Mesenchymal stem cell (in vitro differentiated cells and primary cell): ENCODE results near the gene INPP4A.

Experiments used
- DNase-seq: peaks from one replicate; pipeline ENCODE4 v3.0.0-alpha.2; 2013
- H2AFZ ChIP-seq: one replicate; pipeline ENCODE4 v1.6.1; 2013; ENCODE audit warnings: low read depth, mild to moderate bottlenecking, control low read depth, inconsistent platforms, low read length, moderate library complexity
- H2AK5ac ChIP-seq: 2 replicates; pipeline ENCODE4 v1.6.1; 2013; ENCODE audit warnings: low read length, moderate library complexity, mild to moderate bottlenecking, inconsistent platforms; ENCODE audit not compliant: severe bottlenecking
- H2BK120ac ChIP-seq: one replicate; pipeline ENCODE4 v1.6.1; 2013; ENCODE audit warnings: low read depth, mild to moderate bottlenecking, inconsistent platforms, low read length, moderate library complexity
- H2BK12ac ChIP-seq, 2 experiments: one replicate each; pipeline ENCODE4 v1.6.1; 2013; ENCODE audit warnings: inconsistent platforms in 2 of 2, low read length in 2 of 2, mild to moderate bottlenecking in 2 of 2, moderate library complexity in 2 of 2, control low read depth in 1 of 2
- H2BK15ac ChIP-seq: one replicate; pipeline ENCODE4 v1.6.1; 2013; ENCODE audit warnings: mild to moderate bottlenecking, low read depth, inconsistent platforms; ENCODE audit not compliant: poor library complexity, severe bottlenecking
- H2BK5ac ChIP-seq: 2 replicates; pipeline ENCODE4 v1.6.1; 2013; ENCODE audit warnings: low read depth, mild to moderate bottlenecking, low read length, control low read depth, inconsistent platforms; ENCODE audit not compliant: poor library complexity, severe bottlenecking
- H3K14ac ChIP-seq, 2 experiments: one replicate each; pipeline ENCODE4 v1.6.1; 2013; ENCODE audit warnings: inconsistent platforms in 2 of 2, low read length in 2 of 2, control low read depth in 1 of 2, mild to moderate bottlenecking in 1 of 2, moderate library complexity in 1 of 2
- H3K18ac ChIP-seq, 2 experiments: one replicate each; pipeline ENCODE4 v1.6.1; 2013; ENCODE audit warnings: inconsistent platforms in 2 of 2, low read length in 2 of 2, control low read depth in 1 of 2, low read depth in 1 of 2, mild to moderate bottlenecking in 1 of 2
- H3K23ac ChIP-seq, 2 experiments: one replicate each; pipeline ENCODE4 v1.6.1; 2013; ENCODE audit warnings: inconsistent platforms in 2 of 2, low read length in 2 of 2, mild to moderate bottlenecking in 2 of 2, moderate library complexity in 2 of 2, control low read depth in 1 of 2
- H3K27ac ChIP-seq: 2 replicates; pipeline ENCODE4 v1.5.1; 2013; ENCODE audit warnings: mild to moderate bottlenecking, moderate library complexity, low read length, control low read depth, inconsistent platforms; ENCODE audit not compliant: poor library complexity, severe bottlenecking
- H3K27me3 ChIP-seq, 2 experiments: 2 replicates each; pipeline versions ENCODE4 v1.6.1 to v1.7.0; 2013; ENCODE audit warnings: low read length in 2 of 2, mild to moderate bottlenecking in 2 of 2, moderate library complexity in 2 of 2, control low read depth in 1 of 2, inconsistent platforms in 1 of 2; ENCODE audit not compliant: control insufficient read depth in 1 of 2, insufficient read depth in 1 of 2
- H3K36me3 ChIP-seq, 2 experiments: 2 replicates each; pipeline versions ENCODE4 v1.6.1 to v1.7.0; 2013; ENCODE audit warnings: low read length in 2 of 2, control low read depth in 1 of 2, inconsistent platforms in 1 of 2, low read depth in 1 of 2, mild to moderate bottlenecking in 1 of 2; ENCODE audit not compliant: insufficient read depth in 2 of 2, control insufficient read depth in 1 of 2
- H3K4ac ChIP-seq, 2 experiments: one replicate each; pipeline ENCODE4 v1.6.1; 2013; ENCODE audit warnings: inconsistent platforms in 2 of 2, low read length in 2 of 2, mild to moderate bottlenecking in 2 of 2, moderate library complexity in 2 of 2, control low read depth in 1 of 2, low read depth in 1 of 2
- H3K4me1 ChIP-seq: 2 replicates; pipeline ENCODE4 v1.6.1; 2013; ENCODE audit warnings: low read depth, low read length, control low read depth; ENCODE audit not compliant: control insufficient read depth, insufficient read depth
- H3K4me2 ChIP-seq: 2 replicates; pipeline ENCODE4 v1.6.1; 2013; ENCODE audit warnings: low read length, mild to moderate bottlenecking, inconsistent platforms; ENCODE audit not compliant: poor library complexity, severe bottlenecking
- H3K4me3 ChIP-seq, 2 experiments: 2 replicates each; pipeline versions ENCODE4 v1.5.1 to v1.7.0; 2013; ENCODE audit warnings: low read length in 2 of 2, mild to moderate bottlenecking in 2 of 2, control low read depth in 1 of 2, low read depth in 1 of 2; ENCODE audit not compliant: insufficient read depth in 1 of 2
- H3K79me1 ChIP-seq: replicated peaks from 2 replicates; pipeline ENCODE4 v1.6.1; 2013; ENCODE audit warnings: mild to moderate bottlenecking, control low read depth, low read length, inconsistent platforms; ENCODE audit not compliant: poor library complexity, severe bottlenecking
- H3K9ac ChIP-seq: 2 replicates; pipeline ENCODE4 v1.7.0; 2013; ENCODE audit warnings: mild to moderate bottlenecking, low read length, moderate library complexity
- H3K9me3 ChIP-seq: 2 replicates; pipeline ENCODE4 v1.7.0; 2013; ENCODE audit warnings: mild to moderate bottlenecking, low read length; ENCODE audit not compliant: control insufficient read depth
- H4K8ac ChIP-seq: one replicate; pipeline ENCODE4 v1.6.1; 2013; ENCODE audit warnings: inconsistent platforms, mild to moderate bottlenecking, low read length, moderate library complexity
- H4K91ac ChIP-seq: one replicate; pipeline ENCODE4 v1.6.1; 2013; ENCODE audit warnings: mild to moderate bottlenecking, low read length, inconsistent platforms
- WGBS: methylation state at CpG from one replicate; pipeline ENCODE4 v1.1.7; 2013; ENCODE audit warnings: mixed read lengths; 5-methylcytosine and 5-hydroxymethylcytosine counted together

The INPP4A gene

DNA sequence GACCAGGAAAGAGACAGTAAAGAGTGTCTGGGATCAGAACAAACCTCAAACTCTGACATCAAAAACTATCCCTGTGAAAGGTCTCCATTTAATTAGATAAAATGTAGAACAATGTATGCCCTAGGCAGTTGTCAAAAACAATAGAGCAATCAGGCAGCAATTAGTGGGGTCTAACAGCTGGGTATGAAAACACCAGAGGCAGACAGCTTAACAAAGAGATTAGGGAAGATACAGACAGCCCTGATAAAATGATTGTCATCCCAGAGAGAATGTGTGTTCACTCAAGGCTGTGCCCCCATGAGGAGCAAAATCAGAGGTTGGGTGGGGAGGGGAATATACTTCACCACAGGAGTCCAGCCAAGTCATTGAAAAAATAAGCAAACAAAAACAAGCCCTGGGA lies 50.0 kb downstream of the INPP4A start:
- no peak overlapping the region for H3K4me2 ChIP-seq
- no peaks in the 10 kb centered on the region for H3K27me3 ChIP-seq
- no peak overlapping the region for H3K14ac ChIP-seq
- no peaks in the 10 kb centered on the region for H3K4me1 ChIP-seq
- no peak overlapping the region for H2BK15ac ChIP-seq
- H3K4me3 ChIP-seq, result no peak overlapping the region
- H3K9me3 ChIP-seq, result no peaks in the 10 kb centered on the region
- H3K79me1 ChIP-seq, result peaks cover 28% of the 10 kb centered on the region
- no peak for DNase-seq
- no peak overlapping the region for H2AK5ac ChIP-seq
- no peak overlapping the region for H4K91ac ChIP-seq
- no peak overlapping the region for H3K18ac ChIP-seq
- no peak overlapping the region for H2BK120ac ChIP-seq
- no peak overlapping the region for H3K9ac ChIP-seq
- no peak overlapping the region for H2BK12ac ChIP-seq
- no peak overlapping the region for H3K23ac ChIP-seq
- no peak overlapping the region for H3K27ac ChIP-seq
- peaks cover 0 to 2% of the 10 kb centered on the region in 2 experiments for H3K36me3 ChIP-seq
- H2BK5ac ChIP-seq, result no peak overlapping the region
- H2AFZ ChIP-seq, result no peak overlapping the region
- no peak overlapping the region for H3K4ac ChIP-seq
- H4K8ac ChIP-seq, result no peak overlapping the region

DNA sequence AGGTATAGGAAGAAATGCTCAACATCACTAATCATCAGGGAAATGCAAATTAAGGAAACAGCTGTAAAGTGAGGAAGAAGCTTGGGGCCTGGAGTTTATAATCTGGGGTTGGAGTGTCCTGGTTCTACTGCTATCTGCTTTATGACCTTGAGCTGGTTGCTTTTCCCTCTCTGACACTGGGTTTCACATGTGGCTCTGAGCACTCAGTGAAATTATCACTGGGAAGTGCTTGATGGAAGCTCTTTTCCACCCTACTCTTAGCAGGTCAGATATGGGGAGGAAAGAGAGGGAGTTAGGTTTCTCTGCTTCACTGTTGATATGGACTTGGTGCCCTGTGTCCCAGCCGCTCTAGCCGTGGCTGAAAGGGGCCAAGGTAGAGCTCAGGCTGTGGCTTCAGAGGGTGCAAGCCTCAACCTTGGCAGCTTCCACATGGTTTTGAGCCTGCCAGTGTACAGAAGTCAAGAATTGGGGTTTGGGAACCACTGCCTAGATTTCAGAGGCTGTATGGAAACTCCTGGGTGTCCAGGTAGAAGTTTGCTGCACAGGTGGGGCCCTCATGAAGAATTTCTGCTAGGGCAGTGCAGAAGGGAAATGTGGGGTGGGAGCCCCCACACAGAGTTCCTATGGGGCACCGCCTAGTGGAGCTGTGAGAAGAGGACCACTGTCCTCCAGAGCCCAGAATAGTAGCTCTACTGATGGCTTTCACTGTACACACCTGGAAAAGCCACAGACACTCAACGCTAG lies 52.3 kb downstream of the INPP4A start:
- 89% methylated on average over 4 of the region's 4 CpGs for WGBS
- no peaks in the 10 kb centered on the region for H3K9me3 ChIP-seq
- no peak overlapping the region for H3K4ac ChIP-seq
- H3K27ac ChIP-seq, result no peak overlapping the region
- no peak overlapping the region for H3K18ac ChIP-seq
- H4K91ac ChIP-seq, result no peak overlapping the region
- H3K14ac ChIP-seq, result no peak overlapping the region
- H3K36me3 ChIP-seq, result no peaks in the 10 kb centered on the region
- H3K27me3 ChIP-seq, result no peaks in the 10 kb centered on the region
- no peak overlapping the region for H3K4me2 ChIP-seq
- no peak overlapping the region for H2AFZ ChIP-seq
- H2AK5ac ChIP-seq, result no peak overlapping the region
- no peak for DNase-seq
- no peaks in the 10 kb centered on the region for H3K4me1 ChIP-seq
- H2BK15ac ChIP-seq, result no peak overlapping the region
- H3K79me1 ChIP-seq, result peaks cover 27% of the 10 kb centered on the region
- no peak overlapping the region for H2BK120ac ChIP-seq
- no peak overlapping the region for H2BK12ac ChIP-seq
- no peak overlapping the region for H2BK5ac ChIP-seq
- H3K23ac ChIP-seq, result no peak overlapping the region
- H4K8ac ChIP-seq, result no peak overlapping the region
- no peak overlapping the region for H3K4me3 ChIP-seq
- no peak overlapping the region for H3K9ac ChIP-seq

DNA sequence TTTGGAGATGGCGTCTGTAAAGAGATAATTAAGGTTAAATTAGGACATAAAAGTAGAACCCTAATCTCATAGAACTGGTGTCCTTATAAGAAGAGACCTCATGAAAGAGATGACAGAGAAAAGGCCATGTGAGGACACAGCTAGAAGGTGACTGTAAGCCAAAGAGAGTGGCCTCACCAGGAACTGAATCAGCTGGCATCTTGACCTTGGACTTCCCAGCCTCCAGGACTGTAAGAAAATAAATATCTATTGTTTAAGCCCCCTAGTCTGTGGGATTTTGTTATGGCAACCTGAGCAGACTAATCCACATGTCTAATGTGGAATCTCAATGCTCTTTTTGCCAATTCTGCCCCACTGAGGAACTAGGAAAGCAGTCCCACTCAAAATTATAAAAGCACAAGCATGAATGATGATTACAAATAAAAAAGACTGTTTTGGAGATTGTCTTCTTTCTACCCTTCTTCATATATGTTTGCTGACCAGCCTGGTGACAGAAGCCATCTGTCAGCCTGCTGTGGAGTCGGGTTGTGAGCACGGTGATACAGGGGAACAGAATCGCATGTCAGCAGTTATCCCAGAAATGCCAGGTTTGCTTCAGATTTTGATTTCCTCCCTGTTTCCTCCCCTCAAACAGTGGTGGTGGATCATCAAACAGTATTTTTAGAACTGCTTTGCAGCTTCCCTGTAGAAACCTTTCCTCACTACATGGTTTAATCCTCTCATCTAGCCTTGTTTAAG lies 54.2 kb downstream of the INPP4A start:
- Histone ChIP-seq H3K4me3 (no peak overlapping the region), H2BK12ac (no peak overlapping the region), H4K8ac (no peak overlapping the region)

DNA sequence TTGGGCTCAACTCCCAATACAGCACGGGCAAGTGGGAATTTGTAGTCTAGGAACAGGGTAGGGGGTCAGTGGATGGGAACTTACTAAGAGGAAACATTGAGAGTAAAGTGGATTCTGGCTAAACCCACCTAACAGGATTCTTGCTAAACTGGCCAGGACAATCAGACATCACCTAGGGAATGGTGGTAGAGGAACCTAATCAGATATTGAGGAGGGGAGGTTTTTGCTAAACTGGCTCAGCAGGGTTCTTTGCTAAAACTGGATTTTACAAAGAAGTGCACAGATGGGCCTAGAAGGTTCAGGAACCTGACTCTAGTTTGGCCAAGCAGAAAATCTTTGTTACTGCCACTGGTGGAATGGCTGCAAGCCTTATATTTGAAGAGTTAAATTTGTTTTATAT lies 55.9 kb downstream of the INPP4A start:
- Histone ChIP-seq H3K23ac (no peak overlapping the region), H2AFZ (no peak overlapping the region), H3K27ac (no peak overlapping the region), H3K9ac (no peak overlapping the region), H2AK5ac (no peak overlapping the region), H4K91ac (no peak overlapping the region), H3K79me1 (peaks cover 30% of the 10 kb centered on the region), H2BK120ac (no peak overlapping the region), H3K18ac (no peak overlapping the region), H3K27me3 (no peaks in the 10 kb centered on the region), H3K9me3 (no peaks in the 10 kb centered on the region), H3K4me3 (no peak overlapping the region), H3K14ac (no peak overlapping the region), H2BK15ac (no peak overlapping the region), H3K4me1 (peaks cover 7% of the 10 kb centered on the region), H3K36me3 (peaks cover 0 to 4% of the 10 kb centered on the region in 2 experiments), H2BK12ac (no peak overlapping the region), H3K4me2 (no peak overlapping the region), H2BK5ac (no peak overlapping the region), H3K4ac (no peak overlapping the region), H4K8ac (no peak overlapping the region)
- 96% methylated on average over 1 of the region's 1 CpG for WGBS
- no peak for DNase-seq

More for the DNA sequence above, 54.2 kb downstream of the INPP4A start:
- H3K27ac ChIP-seq, result no peak overlapping the region
- H2BK15ac ChIP-seq, result no peak overlapping the region
- H4K91ac ChIP-seq, result no peak overlapping the region
- H3K9me3 ChIP-seq, result no peaks in the 10 kb centered on the region
- H3K9ac ChIP-seq, result no peak overlapping the region
- H3K4me2 ChIP-seq, result no peak overlapping the region
- no peak overlapping the region for H2BK5ac ChIP-seq
- H3K14ac ChIP-seq, result no peak overlapping the region
- no peak overlapping the region for H3K4ac ChIP-seq
- H3K4me1 ChIP-seq, result peaks cover 3% of the 10 kb centered on the region
- H3K36me3 ChIP-seq, result peaks cover 0 to 3% of the 10 kb centered on the region in 2 experiments
- H3K23ac ChIP-seq, result no peak overlapping the region
- no peak overlapping the region for H2AFZ ChIP-seq
- H2BK120ac ChIP-seq, result no peak overlapping the region
- WGBS, result 88% methylated on average over 3 of the region's 4 CpGs
- H3K27me3 ChIP-seq, result no peaks in the 10 kb centered on the region
- no peak overlapping the region for H3K18ac ChIP-seq
- peaks cover 28% of the 10 kb centered on the region for H3K79me1 ChIP-seq
- H2AK5ac ChIP-seq, result no peak overlapping the region
- no peak for DNase-seq
